Fibroblast of lung (primary cell): Measurements from ENCODE around the gene DRD2. TPM values are rescaled to one million over a fixed set of nuclear protein-coding genes. Genes with fewer than 3 reads are reported as not detected.

Experiments used
- DNase-seq, 2 donors: peaks; one replicate each; pipeline versions ENCODE4 v3.0.0 to v3.0.0-alpha.2; 2010; ENCODE audit warnings: low read depth in 2 of 2
- H2AFZ ChIP-seq: 2 replicates; pipeline ENCODE4 v1.5.1; 2012; ENCODE audit warnings: low read length, control low read depth, inconsistent platforms
- H3K27ac ChIP-seq: 2 replicates; pipeline ENCODE4 v1.5.1; 2011; ENCODE audit warnings: low read length, control low read depth; ENCODE audit not compliant: insufficient read depth
- H3K27me3 ChIP-seq: 2 replicates; pipeline ENCODE4 v1.5.1; 2011; ENCODE audit warnings: mild to moderate bottlenecking, low read length; ENCODE audit not compliant: control insufficient read depth, insufficient read depth
- H3K36me3 ChIP-seq: 2 replicates; pipeline ENCODE4 v1.5.1; 2011; ENCODE audit warnings: low read length; ENCODE audit not compliant: control insufficient read depth, insufficient read depth
- H3K4me1 ChIP-seq: 2 replicates; pipeline ENCODE4 v1.5.1; 2011; ENCODE audit warnings: low read length; ENCODE audit not compliant: control insufficient read depth, insufficient read depth; ENCODE audit errors: extremely low read depth
- H3K4me2 ChIP-seq: 2 replicates; pipeline ENCODE4 v1.5.1; 2011; ENCODE audit warnings: low read length, control low read depth; ENCODE audit not compliant: insufficient read depth; ENCODE audit errors: extremely low read depth
- H3K4me3 ChIP-seq, 4 experiments: fragments of 200-600 bp in 1 of 4; sonication (generic) in 1 of 4; replicated peaks in 1 of 4; 2 replicates each; pipeline ENCODE4 v1.5.1; 2011 to 2016; ENCODE audit warnings: low read length in 4 of 4, low read depth in 3 of 4, mild to moderate bottlenecking in 3 of 4, control low read depth in 2 of 4, inconsistent platforms in 1 of 4, mixed read lengths in 1 of 4; ENCODE audit not compliant: insufficient read depth in 1 of 4; ENCODE audit errors: control extremely low read depth in 1 of 4
- H3K79me2 ChIP-seq: 2 replicates; pipeline ENCODE4 v1.5.1; 2012; ENCODE audit warnings: mild to moderate bottlenecking, low read length, inconsistent platforms; ENCODE audit not compliant: control insufficient read depth, insufficient read depth
- H3K9ac ChIP-seq: 2 replicates; pipeline ENCODE4 v1.5.1; 2011; ENCODE audit warnings: mild to moderate bottlenecking, low read length, control low read depth; ENCODE audit not compliant: insufficient read depth
- H3K9me3 ChIP-seq: 2 replicates; pipeline ENCODE4 v1.5.1; 2012; ENCODE audit warnings: low read depth, low read length; ENCODE audit not compliant: control insufficient read depth, insufficient read depth
- H4K20me1 ChIP-seq: 2 replicates; pipeline ENCODE4 v1.5.1; 2011; ENCODE audit warnings: low read length; ENCODE audit not compliant: control insufficient read depth, insufficient read depth; ENCODE audit errors: extremely low read depth
- CTCF ChIP-seq, 2 donors: IDR thresholded peaks in 1 of 2; conservative IDR thresholded peaks in 1 of 2; 1 replicate in 1 of 2; 2 replicates in 1 of 2; pipeline ENCODE4 v1.5.1; 2011 to 2012; ENCODE audit warnings: low read length in 2 of 2, control low read depth in 1 of 2, inconsistent platforms in 1 of 2, low read depth in 1 of 2, mild to moderate bottlenecking in 1 of 2
- EZH2 ChIP-seq: IDR thresholded peaks from 2 replicates; pipeline ENCODE4 v1.5.1; 2012; ENCODE audit warnings: low read length, control low read depth, mild to moderate bottlenecking; ENCODE audit errors: missing control alignments
- polyA plus RNA-seq, 2 donors: library from polyadenylated mRNA; depleted of rRNA in 1 of 2; stranded (reverse) in 1 of 2; unstranded in 1 of 2; fragments of >200 nt; gene quantifications; 2 replicates each; pipeline ENCODE4 v1.2.1, GENCODE V29; 2011 to 2012; ENCODE audit warnings: missing spikeins in 1 of 2
- total RNA-seq: library from RNA; depleted of rRNA; stranded (reverse); fragments of >200 nt; gene quantifications from 2 replicates; pipeline ENCODE4 v1.2.1, GENCODE V29; 2014

The DRD2 gene
- total and polyA plus RNA-seq, 2 donors (not counting 1 experiment from before 2014, with no cell fraction given) = not detected

- Histone ChIP-seq H3K9ac (no peak overlapping the region), H4K20me1 (no peaks in the 10 kb centered on the region), H3K36me3 (no peaks in the 10 kb centered on the region), H3K27ac (no peak overlapping the region), H3K4me3 (no peak overlapping the region), H3K4me2 (no peak overlapping the region), H3K79me2 (no peaks in the 10 kb centered on the region), H3K27me3 (no peaks in the 10 kb centered on the region), H3K4me1 (no peaks in the 10 kb centered on the region), H3K9me3 (no peaks in the 10 kb centered on the region), H2AFZ (no peak overlapping the region)
- TF ChIP-seq CTCF (conservative IDR thresholded peaks at IDR 0.05 in 1 of 2, IDR thresholded peaks at IDR 0.05 in 1 of 2; ENCODE audit: low read depth in 1 of 2, low read length in 2 of 2) = no peak
- no peak for TF ChIP-seq EZH2
- DNase-seq = no peak
Measured at GRCh38 chr11:113412675-113413074, 62.5 kb downstream of the DRD2 start.

DNA sequence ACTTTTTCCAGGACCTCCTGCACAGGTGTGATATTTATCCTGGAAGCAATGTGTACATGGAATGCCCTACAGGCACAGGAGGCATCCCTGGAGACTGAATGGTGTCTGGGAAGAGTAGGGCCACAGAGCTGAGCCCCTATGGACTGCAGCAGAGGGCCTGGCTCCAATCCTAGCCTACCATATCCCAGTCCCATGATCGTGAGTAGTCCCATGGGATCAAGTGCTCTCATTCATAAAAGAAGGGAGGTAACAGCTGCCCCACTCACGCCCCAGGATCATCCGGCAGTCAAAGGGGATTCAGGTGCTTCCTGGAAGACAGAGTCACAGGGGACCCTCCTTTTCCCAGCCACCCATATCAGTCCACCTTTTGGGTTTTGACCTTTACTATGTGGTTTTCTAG is 63.7 kb downstream of the DRD2 start:
- DNase-seq = no peak
- Histone ChIP-seq H3K36me3 (no peaks in the 10 kb centered on the region), H3K27ac (no peak overlapping the region), H3K79me2 (no peaks in the 10 kb centered on the region), H2AFZ (no peak overlapping the region), H3K4me1 (no peaks in the 10 kb centered on the region), H4K20me1 (no peaks in the 10 kb centered on the region), H3K9me3 (no peaks in the 10 kb centered on the region), H3K27me3 (no peaks in the 10 kb centered on the region), H3K9ac (no peak overlapping the region), H3K4me2 (no peak overlapping the region), H3K4me3 (no peak overlapping the region)
- no peak for TF ChIP-seq EZH2
- TF ChIP-seq CTCF (conservative IDR thresholded peaks at IDR 0.05 in 1 of 2, IDR thresholded peaks at IDR 0.05 in 1 of 2; ENCODE audit: low read depth in 1 of 2, low read length in 2 of 2) = no peak

GRCh38 chr11:113410414-113411135 is 64.6 kb downstream of the DRD2 start:
- Histone ChIP-seq H2AFZ (no peak overlapping the region), H3K4me1 (no peaks in the 10 kb centered on the region), H3K79me2 (no peaks in the 10 kb centered on the region), H3K27ac (no peak overlapping the region), H3K9ac (no peak overlapping the region), H3K27me3 (no peaks in the 10 kb centered on the region), H4K20me1 (no peaks in the 10 kb centered on the region), H3K36me3 (no peaks in the 10 kb centered on the region), H3K4me2 (no peak overlapping the region), H3K9me3 (no peaks in the 10 kb centered on the region), H3K4me3 (no peak overlapping the region)
- no peak for DNase-seq
- TF ChIP-seq CTCF (conservative IDR thresholded peaks at IDR 0.05 in 1 of 2, IDR thresholded peaks at IDR 0.05 in 1 of 2; ENCODE audit: low read depth in 1 of 2, low read length in 2 of 2) = no peak
- TF ChIP-seq EZH2 = no peak
